GM10266 (cell line): Measurements from ENCODE around the gene CIC.
"Not testable (repeated sequence)": the region's sequence is repeated elsewhere in the genome, so short reads cannot be mapped to it uniquely, and the experiment has no call there.

Source experiments
- DNase-seq: peaks from one replicate; pipeline ENCODE4 v3.0.0; 2012; ENCODE audit errors: extremely low spot score
- TF ChIP-seq, protein P1 (sequence below): IDR thresholded peaks from 2 replicates; pipeline ENCODE4 v1.5.1; 2012; ENCODE audit warnings: mild to moderate bottlenecking, low read depth; ENCODE audit not compliant: control insufficient read depth, insufficient read depth; ENCODE audit errors: missing control alignments

CIC gene

DNA sequence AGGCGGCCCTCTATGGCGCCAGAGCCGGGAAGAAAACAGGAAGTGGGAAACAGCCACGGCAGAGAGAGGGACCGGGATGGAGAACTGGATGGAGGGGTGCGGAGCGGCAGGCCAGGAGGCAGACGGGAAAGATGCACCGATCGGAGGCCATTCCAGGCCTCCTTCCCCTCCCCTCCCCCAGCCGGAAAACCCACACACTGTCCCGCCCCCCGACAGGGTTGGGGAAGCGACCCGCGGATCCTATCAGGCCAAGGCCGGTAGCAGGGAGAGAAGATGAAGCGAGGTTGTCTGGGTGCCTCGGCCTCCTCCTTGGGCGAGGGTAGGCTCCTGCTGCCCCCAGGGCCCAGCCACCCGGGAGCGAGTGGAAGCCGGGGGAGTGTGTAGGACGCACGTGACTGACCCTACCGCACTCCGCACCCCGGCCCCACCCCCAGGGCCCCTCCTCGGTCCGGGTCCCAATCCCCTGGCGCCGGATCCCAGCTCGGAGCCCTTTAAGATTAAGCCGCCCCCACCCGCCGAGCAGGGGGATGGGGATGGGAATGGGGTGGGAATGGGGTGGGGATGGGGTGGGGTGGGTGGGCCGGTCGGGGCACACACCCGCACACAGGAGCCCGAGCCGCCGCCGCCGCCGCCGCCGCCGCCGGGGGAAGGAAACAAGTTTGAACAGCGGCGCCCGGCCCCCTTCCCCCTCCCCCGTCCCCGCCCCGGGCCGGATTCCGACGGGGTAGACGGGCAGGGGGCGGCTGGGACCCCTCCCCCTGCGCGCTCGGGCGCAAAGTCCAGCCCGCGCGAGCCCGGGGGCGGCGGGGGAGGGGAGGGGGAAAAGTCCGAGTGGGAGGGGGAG, 15.6 kb upstream of the CIC start:
- DNase-seq: peak; percentile 77
- TF ChIP-seq, protein P1, sequence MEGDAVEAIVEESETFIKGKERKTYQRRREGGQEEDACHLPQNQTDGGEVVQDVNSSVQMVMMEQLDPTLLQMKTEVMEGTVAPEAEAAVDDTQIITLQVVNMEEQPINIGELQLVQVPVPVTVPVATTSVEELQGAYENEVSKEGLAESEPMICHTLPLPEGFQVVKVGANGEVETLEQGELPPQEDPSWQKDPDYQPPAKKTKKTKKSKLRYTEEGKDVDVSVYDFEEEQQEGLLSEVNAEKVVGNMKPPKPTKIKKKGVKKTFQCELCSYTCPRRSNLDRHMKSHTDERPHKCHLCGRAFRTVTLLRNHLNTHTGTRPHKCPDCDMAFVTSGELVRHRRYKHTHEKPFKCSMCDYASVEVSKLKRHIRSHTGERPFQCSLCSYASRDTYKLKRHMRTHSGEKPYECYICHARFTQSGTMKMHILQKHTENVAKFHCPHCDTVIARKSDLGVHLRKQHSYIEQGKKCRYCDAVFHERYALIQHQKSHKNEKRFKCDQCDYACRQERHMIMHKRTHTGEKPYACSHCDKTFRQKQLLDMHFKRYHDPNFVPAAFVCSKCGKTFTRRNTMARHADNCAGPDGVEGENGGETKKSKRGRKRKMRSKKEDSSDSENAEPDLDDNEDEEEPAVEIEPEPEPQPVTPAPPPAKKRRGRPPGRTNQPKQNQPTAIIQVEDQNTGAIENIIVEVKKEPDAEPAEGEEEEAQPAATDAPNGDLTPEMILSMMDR: no peak

DNA sequence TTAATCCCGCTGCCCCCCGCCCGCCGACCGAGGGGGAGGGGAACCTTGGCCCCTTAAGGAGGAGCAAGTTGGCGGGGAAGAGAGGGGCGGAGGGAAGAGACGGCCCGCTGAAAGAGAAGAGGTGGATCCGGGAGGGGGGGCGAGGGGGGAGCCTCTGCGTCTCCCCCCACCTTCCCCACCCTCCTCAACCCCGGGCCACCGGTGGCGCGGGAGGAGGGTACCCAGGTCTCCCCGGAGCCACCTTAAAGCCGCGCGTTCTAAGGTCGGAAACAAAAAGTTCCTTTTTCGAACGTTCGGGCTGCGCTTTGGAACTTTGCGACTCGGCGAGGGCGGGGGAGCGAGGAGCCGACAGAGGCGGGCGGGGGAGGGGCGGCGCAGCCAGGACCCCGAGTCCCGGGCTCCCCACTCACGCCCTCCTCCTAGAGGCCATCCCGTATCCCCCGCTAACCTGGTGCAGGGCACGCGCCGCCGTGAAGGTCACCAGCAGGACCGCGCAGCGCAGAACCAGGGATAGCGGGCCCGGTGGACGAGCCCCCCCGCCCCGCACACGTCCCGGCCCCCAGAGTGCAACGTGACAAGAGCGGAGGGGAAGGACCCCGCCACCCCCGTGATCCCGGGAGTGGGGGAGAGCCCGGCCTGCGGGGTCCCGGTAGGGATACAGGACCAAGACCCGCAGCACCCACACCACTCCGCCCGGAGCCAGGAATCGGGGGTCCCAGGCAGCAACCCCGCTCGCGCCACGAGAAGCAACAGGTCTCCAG, 14.8 kb upstream of the CIC start:
- TF ChIP-seq, protein P1: no peak
- peak; percentile 73 for DNase-seq

DNA sequence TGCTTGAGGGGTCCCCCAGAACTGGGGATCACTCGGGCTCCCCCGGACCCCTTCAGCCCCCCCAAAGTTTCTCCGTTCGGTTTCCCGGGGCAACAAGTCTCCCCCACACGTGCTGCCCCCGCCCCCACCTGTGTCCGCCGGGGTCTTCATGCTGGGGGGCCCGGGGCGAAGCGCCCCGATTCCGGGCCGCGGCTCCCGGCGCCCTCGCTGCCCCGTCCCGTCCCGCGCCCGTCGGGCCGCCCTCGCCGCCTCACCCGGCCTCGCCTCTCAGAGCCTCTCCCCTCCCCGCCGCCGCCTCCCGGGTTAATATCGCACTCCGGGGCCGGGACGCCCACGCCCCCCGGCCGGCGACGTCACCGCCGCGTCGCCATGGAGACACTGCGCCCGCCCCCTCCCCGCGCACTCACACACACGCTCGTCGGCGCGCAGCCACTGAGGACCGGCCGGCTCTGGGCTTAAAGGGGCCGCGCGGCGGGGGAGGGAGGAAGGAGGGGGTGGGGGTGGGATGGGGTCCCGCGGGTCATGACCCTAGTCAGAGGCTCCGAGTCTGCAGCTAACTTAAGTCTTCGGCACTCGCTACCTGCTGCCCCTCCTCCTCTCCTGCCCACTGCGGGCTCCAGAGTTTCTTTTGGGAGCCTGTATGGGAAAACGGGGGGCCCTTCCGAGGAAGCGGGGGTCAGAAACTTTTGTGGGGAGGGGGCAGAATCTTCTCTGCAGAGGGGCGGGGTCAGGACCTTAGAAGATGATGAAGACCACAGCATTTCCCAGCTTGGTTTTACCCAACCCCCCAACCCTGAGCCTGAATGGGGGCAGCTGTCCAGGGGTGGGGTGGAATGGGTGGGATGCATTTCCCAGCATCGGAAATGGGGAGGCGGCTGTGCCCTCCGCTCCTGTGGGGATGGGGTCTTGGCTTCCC, 13.9 kb upstream of the CIC start, which contains the start of gene ERF:
ERF (minus strand) TSS at position 279 of the 916 bp plus-strand sequence; CDS start at position 150, 129 bp downstream.
- TF ChIP-seq, protein P1: no peak
- peak; percentile 98 for DNase-seq

DNA sequence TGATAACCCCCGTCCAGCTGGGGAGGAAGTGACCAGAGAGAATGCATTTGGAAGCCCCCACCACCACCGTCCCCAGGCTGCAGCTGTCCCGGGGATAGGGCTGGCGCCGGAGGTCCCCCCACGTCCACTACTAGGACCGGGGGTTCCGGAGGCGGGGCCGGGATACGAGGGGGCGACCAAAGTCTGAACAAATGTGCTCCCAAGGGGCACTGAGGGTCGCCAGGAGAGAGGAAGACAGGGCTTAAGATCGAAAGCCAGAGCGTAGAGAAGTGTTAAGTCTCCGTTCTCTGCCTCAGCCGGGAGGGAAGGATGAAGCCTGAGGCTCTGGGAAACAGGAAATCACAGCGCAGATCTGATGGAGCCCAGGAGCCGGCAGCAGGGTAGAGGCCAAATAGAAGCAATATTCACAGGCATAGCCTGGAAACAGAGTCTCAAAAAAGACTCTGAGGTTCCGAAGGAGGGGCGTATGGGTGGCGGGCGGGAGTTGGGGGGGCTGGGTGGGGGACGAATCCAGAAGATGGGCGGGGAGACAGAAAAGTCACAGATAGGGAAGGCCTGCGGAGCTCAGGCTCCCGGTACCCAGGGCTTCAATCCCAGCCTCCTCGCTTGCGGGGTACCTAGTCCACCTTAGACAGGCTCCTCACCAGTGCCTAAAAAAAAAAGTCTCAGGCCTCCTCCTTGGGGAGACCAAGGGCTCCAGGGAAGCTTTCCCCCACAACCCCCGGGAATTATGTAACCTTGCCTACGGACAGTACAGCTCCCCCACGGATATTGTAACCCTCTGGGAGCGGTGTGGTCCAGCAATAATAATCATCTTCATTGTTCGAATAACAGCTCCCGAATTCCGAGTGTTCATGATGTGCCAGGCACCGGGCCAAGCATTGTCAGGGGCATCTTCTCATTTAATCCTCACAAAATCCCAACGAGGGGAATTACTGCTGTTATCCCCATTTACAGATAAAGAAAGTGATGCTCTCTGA, 13.0 kb upstream of the CIC start:
- TF ChIP-seq, protein P1: no peak
- no peak for DNase-seq

DNA sequence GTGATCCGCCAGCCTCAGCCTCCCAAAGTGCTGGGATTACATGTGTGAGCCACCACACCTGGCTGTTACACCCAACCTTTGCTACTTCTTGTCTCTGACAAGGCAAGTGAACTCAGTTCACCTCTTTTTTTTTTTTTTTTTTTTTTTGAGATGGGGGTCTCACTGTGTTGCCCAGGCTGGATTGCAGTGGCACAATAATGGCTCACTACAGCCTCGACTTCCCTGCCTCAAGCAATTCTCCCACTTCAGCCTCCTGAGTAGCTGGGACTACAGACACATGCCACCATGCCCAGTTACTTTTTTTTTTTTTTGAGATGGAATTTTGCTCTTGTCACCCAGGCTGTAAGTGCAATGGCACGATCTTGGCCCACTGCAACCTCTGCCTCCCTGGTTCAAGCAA, 11.2 kb upstream of the CIC start:
- DNase-seq: not testable (repeated sequence)

DNA sequence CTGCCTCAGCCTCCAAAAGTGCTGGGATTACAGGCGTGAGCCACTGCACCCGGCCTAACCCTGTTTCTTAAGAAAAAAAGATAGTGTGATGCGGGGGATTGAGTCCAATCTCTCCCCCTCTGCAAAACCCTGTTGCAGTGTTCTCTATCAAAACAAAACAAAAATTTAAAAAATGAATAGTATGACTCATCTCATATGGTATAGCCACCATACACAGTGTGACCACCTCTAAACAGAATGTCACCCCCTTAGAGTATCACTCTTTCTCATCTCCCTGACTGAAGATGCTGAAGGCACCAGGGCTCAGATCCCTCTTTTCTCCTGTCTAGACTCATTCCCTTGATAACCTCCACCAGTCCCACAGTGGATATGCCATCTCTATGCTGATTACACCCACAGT, 7.3 kb upstream of the CIC start:
- TF ChIP-seq, protein P1: no peak

DNA sequence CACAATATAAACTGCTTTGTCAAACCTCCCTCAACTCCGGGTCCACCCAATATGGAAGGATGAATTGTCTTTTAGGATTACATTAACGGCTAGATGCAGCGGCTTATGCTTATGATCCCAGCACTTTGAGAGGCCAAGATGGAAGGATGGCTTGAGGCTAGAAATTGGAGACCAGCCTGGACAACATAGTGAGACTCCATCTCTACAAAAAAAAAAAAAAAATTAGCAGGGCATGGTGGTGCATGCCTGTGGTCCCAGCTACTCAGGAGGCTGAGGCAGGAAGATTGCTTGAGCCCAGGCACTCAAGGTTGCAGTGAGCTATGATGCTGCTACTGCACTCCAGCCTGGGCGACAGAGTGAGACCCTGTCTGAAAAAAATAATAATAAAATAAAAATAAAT, 2.9 kb upstream of the CIC start:
- DNase-seq: not testable (repeated sequence)

More for the DNA sequence above, 7.3 kb upstream of the CIC start:
- DNase-seq: no peak

DNA sequence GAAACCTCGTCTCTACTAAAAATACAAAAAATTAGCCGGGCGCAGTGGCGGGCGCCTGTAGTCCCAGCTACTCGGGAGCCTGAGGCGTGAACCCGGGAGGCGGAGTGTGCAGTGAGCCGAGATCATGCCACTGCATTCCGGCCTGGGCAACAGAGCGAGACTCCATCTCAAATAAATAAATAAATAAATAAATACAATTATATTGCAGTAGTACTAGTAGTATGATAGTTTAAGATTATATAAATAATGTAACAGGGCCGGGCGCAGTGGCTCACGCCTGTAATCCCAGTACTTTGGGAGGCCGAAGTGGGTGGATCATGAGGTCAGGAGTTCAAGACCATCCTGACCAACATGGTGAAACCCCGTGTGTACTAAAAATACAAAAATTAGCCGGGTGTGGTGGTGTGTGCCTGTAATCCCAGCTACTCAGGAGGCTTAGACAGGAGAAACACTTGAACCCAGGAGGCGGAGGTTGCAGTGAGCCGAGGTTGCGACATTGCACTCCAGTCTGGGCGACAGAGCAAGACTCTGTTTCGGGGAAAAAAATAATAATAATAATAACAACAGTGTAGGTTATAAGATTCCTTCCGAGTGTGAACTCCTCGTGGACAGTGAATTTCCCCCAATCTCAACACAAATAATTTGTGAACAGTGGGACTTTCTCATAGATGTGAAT, 2.0 kb upstream of the CIC start:
- DNase-seq: not testable (repeated sequence)
